T-helper 2 cell treated with Interferon-gamma antibody and Interleukin-4, amounts not matched to agents 5 μg/mL and 100 μg/mL, for 36 hours (primary cell): ENCODE measurements around the gene IGF2.

Experiments
- DNase-seq: peaks from one replicate; pipeline ENCODE4 v3.0.0; 2021; ENCODE audit warnings: low spot score
- H3K27ac Mint-ChIP-seq: one replicate; pipeline ENCODE4 v1.8.0; 2021; ENCODE audit warnings: mild to moderate bottlenecking, mixed read lengths
- H3K27me3 Mint-ChIP-seq: one replicate; pipeline ENCODE4 v1.8.0; 2021; ENCODE audit warnings: low read depth, mixed read lengths
- H3K36me3 Mint-ChIP-seq: one replicate; pipeline ENCODE4 v1.8.0; 2021; ENCODE audit warnings: low read depth, mixed read lengths
- H3K4me1 Mint-ChIP-seq: one replicate; pipeline ENCODE4 v1.8.0; 2021; ENCODE audit warnings: low read depth, mixed read lengths
- H3K4me3 Mint-ChIP-seq: one replicate; pipeline ENCODE4 v1.8.0; 2022; ENCODE audit warnings: mild to moderate bottlenecking, moderate library complexity, mixed read lengths
- H3K9me3 Mint-ChIP-seq: one replicate; pipeline ENCODE4 v1.8.0; 2021; ENCODE audit warnings: mixed read lengths

Gene IGF2

GRCh38 chr11:2097356-2097997 lies 41.7 kb downstream of the IGF2 start:
- Mint-ChIP-seq H3K27ac (no peak overlapping the region), H3K4me1 (no peaks in the 10 kb centered on the region), H3K4me3 (no peak overlapping the region), H3K27me3 (no peaks in the 10 kb centered on the region), H3K36me3 (no peaks in the 10 kb centered on the region), H3K9me3 (no peaks in the 10 kb centered on the region)
- no peak for DNase-seq

DNA sequence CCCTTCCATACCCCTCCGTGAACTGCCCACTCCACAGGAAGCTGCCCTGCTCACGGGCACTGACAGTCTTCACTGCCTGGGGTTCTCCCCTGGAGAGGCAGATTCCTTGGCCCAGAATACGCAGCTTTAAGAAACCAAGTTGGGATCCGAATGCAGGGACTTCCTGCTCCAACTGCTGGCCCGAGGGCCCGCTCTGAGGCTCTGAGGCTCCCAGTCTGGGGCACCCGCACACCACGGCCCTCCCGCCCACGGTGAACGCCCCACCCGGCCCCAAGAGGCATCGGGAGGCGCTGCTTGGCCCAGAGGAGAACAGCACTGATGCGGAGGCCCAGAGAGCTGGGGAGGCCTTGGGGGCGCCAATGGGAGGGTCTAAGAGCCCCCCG lies 42.3 kb downstream of the IGF2 start:
- Mint-ChIP-seq H3K27ac (no peak overlapping the region), H3K36me3 (no peaks in the 10 kb centered on the region), H3K27me3 (no peaks in the 10 kb centered on the region), H3K4me1 (no peaks in the 10 kb centered on the region), H3K9me3 (no peaks in the 10 kb centered on the region), H3K4me3 (no peak overlapping the region)
- no peak for DNase-seq

- H3K4me1 Mint-ChIP-seq: no peaks in the 10 kb centered on the region
- H3K36me3 Mint-ChIP-seq: no peaks in the 10 kb centered on the region
- no peaks in the 10 kb centered on the region for H3K9me3 Mint-ChIP-seq
- no peak for DNase-seq
- H3K27me3 Mint-ChIP-seq: no peaks in the 10 kb centered on the region
- no peak overlapping the region for H3K4me3 Mint-ChIP-seq
- H3K27ac Mint-ChIP-seq: no peak overlapping the region
Observed at GRCh38 chr11:2096011-2096918, 42.9 kb downstream of the IGF2 start.

DNA sequence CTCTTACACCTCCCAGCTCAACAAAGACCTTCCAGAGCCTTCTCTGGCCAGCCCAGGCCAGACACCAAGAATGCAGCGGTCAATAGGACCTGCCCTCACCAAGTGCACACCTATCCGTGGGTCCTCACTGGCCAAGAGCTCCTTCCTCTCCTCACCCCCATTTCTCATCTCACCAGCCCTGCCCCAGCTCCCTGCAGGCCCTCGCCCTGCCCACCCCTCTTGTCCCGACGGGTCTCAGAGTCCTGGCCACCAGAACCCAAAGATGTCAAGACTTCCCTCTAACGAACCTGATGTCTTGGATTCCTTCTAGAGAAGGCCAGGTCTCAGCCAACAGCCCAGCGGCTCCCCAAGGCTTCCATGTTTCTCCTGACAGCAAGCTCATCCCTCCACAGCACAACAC lies 43.6 kb downstream of the IGF2 start:
- DNase-seq: no peak
- Mint-ChIP-seq H3K27me3 (no peaks in the 10 kb centered on the region), H3K36me3 (no peaks in the 10 kb centered on the region), H3K9me3 (no peaks in the 10 kb centered on the region), H3K27ac (no peak overlapping the region), H3K4me3 (no peak overlapping the region), H3K4me1 (no peaks in the 10 kb centered on the region)

DNA sequence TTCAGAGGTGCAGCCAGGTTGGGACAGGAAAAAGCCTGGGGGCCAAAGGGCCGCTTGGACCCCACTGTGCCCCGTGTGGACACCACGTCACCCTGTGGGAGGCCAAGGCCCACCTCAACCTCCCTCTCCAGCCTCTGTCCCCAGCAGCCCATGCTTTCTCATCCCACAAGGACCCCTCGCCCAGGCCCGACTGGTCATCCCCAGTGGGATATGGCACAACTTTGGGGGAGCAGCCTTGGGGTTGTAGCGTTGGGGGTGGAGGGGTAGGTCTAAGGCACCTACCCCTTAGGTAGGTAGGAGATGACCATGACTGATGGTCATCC lies 44.0 kb downstream of the IGF2 start:
- H3K27ac Mint-ChIP-seq: no peak overlapping the region
- H3K4me3 Mint-ChIP-seq: no peak overlapping the region
- H3K9me3 Mint-ChIP-seq: no peaks in the 10 kb centered on the region
- no peak for DNase-seq
- H3K27me3 Mint-ChIP-seq: no peaks in the 10 kb centered on the region
- H3K36me3 Mint-ChIP-seq: no peaks in the 10 kb centered on the region
- H3K4me1 Mint-ChIP-seq: no peaks in the 10 kb centered on the region

GRCh38 chr11:2094354-2095197 lies 44.6 kb downstream of the IGF2 start:
- Mint-ChIP-seq H3K4me1 (no peaks in the 10 kb centered on the region), H3K36me3 (no peaks in the 10 kb centered on the region), H3K27ac (no peak overlapping the region), H3K9me3 (no peaks in the 10 kb centered on the region), H3K4me3 (no peak overlapping the region), H3K27me3 (no peaks in the 10 kb centered on the region)
- no peak for DNase-seq

DNA sequence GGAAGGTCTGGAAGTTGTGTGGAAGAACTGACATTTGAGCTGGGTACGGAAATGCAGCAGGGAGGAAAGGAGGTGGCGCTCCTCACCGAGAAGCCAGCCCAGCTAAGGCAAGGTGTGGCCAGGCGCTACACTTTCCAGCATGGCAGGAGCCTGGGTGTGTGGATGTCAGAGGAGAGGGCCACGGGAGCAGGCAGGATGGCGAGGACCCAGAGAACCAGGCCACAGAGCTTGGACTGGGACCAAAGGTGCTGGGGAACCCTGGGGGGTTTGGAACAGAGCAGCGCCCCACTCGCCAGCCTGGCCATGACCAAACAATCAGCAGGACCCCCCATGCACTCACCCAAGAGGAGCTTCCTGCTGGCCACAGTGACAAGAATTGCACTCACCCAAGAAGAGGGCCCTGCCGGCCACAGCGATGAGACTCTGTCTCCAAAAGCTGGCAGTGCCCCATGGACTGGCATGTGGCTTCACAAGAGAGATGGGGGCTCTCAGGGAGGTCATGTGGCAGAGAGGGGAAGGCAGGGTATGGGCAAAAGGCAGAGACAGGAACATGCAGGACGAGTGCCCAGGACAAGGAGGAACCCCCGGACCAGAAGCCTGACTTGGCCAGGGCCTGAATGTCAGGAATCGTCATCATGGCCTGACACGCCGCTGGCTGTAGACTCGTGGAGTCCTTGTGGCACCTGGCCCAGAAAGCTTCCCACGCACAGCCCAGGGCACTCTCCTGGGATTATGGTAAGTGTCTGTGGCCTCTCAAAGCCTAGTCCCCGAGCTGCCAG lies 45.4 kb downstream of the IGF2 start:
- Mint-ChIP-seq H3K4me1 (peaks cover 2% of the 10 kb centered on the region), H3K36me3 (no peaks in the 10 kb centered on the region), H3K4me3 (no peak overlapping the region), H3K27ac (no peak overlapping the region), H3K9me3 (no peaks in the 10 kb centered on the region), H3K27me3 (no peaks in the 10 kb centered on the region)
- no peak for DNase-seq

- H3K4me1 Mint-ChIP-seq: peaks cover 2% of the 10 kb centered on the region
- DNase-seq: no peak
- no peak overlapping the region for H3K27ac Mint-ChIP-seq
- no peaks in the 10 kb centered on the region for H3K36me3 Mint-ChIP-seq
- no peaks in the 10 kb centered on the region for H3K9me3 Mint-ChIP-seq
- no peak overlapping the region for H3K4me3 Mint-ChIP-seq
- H3K27me3 Mint-ChIP-seq: no peaks in the 10 kb centered on the region
Observed at GRCh38 chr11:2092956-2093412, 46.2 kb downstream of the IGF2 start.

DNA sequence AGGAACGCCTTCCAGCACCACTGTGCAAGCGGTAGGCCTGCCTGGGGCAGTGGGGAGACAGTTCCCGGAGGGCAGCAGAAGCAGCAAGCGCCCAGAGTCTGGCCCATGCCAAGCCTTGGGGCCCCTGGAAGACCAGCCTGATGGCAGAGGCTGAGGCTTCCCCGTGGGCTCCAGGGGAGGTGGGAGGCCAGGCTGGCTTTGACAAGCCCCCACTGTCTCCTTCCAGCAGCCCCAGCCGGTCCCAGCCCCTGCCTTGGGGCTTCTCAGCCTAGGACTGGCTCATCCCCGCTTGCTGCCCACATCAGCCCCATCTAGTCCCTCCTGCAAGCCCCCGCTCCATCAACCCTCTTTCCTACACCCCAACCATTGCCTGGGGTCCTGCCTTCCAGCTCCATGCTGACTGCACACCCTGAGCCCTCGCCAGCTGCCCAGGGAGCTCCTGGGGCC lies 46.7 kb downstream of the IGF2 start:
- DNase-seq: no peak
- H3K4me1 Mint-ChIP-seq: peaks cover 2% of the 10 kb centered on the region
- no peaks in the 10 kb centered on the region for H3K36me3 Mint-ChIP-seq
- H3K27ac Mint-ChIP-seq: no peak overlapping the region
- no peaks in the 10 kb centered on the region for H3K27me3 Mint-ChIP-seq
- H3K9me3 Mint-ChIP-seq: no peaks in the 10 kb centered on the region
- no peak overlapping the region for H3K4me3 Mint-ChIP-seq

- H3K4me1 Mint-ChIP-seq: peaks cover 2% of the 10 kb centered on the region
- no peak overlapping the region for H3K27ac Mint-ChIP-seq
- H3K4me3 Mint-ChIP-seq: no peak overlapping the region
- no peaks in the 10 kb centered on the region for H3K9me3 Mint-ChIP-seq
- H3K27me3 Mint-ChIP-seq: no peaks in the 10 kb centered on the region
- no peak for DNase-seq
- H3K36me3 Mint-ChIP-seq: no peaks in the 10 kb centered on the region
Observed at GRCh38 chr11:2091786-2092463, 47.3 kb downstream of the IGF2 start.

DNA sequence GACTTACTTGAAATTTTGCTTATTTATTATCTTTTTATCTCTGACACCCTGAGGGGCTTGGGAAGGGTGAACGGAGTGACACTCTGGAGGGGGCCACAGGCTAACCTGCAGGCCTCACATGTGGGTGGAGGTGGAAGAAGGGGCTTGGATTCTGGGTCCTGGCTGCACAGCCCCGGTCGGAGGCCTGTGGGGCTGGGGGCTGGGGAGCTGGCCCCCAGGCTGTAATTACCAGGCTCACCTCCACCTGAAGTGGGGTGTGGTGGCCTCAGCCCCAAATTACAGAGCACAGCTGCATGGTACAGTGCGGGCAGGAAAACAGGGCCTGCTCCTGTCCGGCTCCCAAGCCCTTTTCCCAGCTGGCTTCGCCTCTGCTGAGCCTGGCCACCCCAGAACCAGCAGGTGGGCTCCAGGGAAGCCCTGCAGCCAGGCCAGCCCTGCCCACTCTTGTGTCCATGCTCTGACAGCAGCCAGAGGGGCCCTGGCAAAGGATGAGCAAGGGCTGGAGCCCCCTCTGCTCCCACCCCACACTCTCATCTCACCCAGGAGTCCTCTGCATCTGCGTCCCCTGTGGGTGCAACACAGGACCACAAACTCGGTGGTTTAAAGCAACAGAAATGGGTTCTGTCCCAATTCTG lies 48.0 kb downstream of the IGF2 start:
- H3K36me3 Mint-ChIP-seq: no peaks in the 10 kb centered on the region
- H3K4me1 Mint-ChIP-seq: peaks cover 2% of the 10 kb centered on the region
- no peaks in the 10 kb centered on the region for H3K27me3 Mint-ChIP-seq
- H3K4me3 Mint-ChIP-seq: no peak overlapping the region
- H3K9me3 Mint-ChIP-seq: no peaks in the 10 kb centered on the region
- no peak overlapping the region for H3K27ac Mint-ChIP-seq
- DNase-seq: no peak

- Mint-ChIP-seq H3K27me3 (no peaks in the 10 kb centered on the region), H3K36me3 (no peaks in the 10 kb centered on the region), H3K4me3 (no peak overlapping the region), H3K4me1 (peaks cover 2% of the 10 kb centered on the region), H3K27ac (no peak overlapping the region), H3K9me3 (no peaks in the 10 kb centered on the region)
- no peak for DNase-seq
Observed at GRCh38 chr11:2090172-2091111, 48.7 kb downstream of the IGF2 start.
